Stimulated activated CD4-positive, alpha-beta T cell treated with anti-CD3 and anti-CD28 coated beads, Interleukin-15, amount 100 ng/mL, for 24 hours (primary cell): ENCODE measurements around the gene MAPRE3.
"Not testable (repeated sequence)": the region's sequence is repeated elsewhere in the genome, so short reads cannot be mapped to it uniquely, and the experiment has no call there.

Source experiments
- DNase-seq: peaks from one replicate; pipeline ENCODE4 v3.0.0-alpha.2; 2020

MAPRE3 gene

GRCh38 chr2:26970244-26970927 is at the start of gene MAPRE3:
MAPRE3 (plus strand) TSS chr2:26970637; CDS start chr2:27022219, 51,582 bp downstream.
- peak; percentile 87 for DNase-seq

- DNase-seq = no peak
Measured at GRCh38 chr2:26921323-26921722, 49.1 kb upstream of the MAPRE3 start.

- peak; percentile 64 for DNase-seq
Measured at GRCh38 chr2:26922405-26923188, 47.8 kb upstream of the MAPRE3 start.

- DNase-seq = not testable (repeated sequence)
Measured at GRCh38 chr2:26923189-26923466, 47.3 kb upstream of the MAPRE3 start.

GRCh38 chr2:26924731-26925099 is 45.7 kb upstream of the MAPRE3 start:
- DNase-seq = no peak

GRCh38 chr2:26925100-26925791 is 45.2 kb upstream of the MAPRE3 start:
- no peak for DNase-seq

- no peak for DNase-seq
Measured at GRCh38 chr2:26927221-26927620, 43.2 kb upstream of the MAPRE3 start.

GRCh38 chr2:26932974-26933373 is 37.5 kb upstream of the MAPRE3 start:
- DNase-seq = no peak

- no peak for DNase-seq
Measured at GRCh38 chr2:26933431-26934334, 36.8 kb upstream of the MAPRE3 start.

- no peak for DNase-seq
Measured at GRCh38 chr2:26934335-26934724, 36.1 kb upstream of the MAPRE3 start.

GRCh38 chr2:26934985-26935384 is 35.5 kb upstream of the MAPRE3 start:
- no peak for DNase-seq

GRCh38 chr2:26936855-26937254 is 33.6 kb upstream of the MAPRE3 start:
- DNase-seq = no peak

- DNase-seq = no peak
Measured at GRCh38 chr2:26938399-26939118, 31.9 kb upstream of the MAPRE3 start.

- no peak for DNase-seq
Measured at GRCh38 chr2:26940001-26940400, 30.4 kb upstream of the MAPRE3 start.

GRCh38 chr2:26941486-26941885 is 29.0 kb upstream of the MAPRE3 start:
- DNase-seq = no peak

- peak; percentile 75 for DNase-seq
Measured at GRCh38 chr2:26942543-26943295, 27.7 kb upstream of the MAPRE3 start.

- no peak for DNase-seq
Measured at GRCh38 chr2:26945991-26946750, 24.3 kb upstream of the MAPRE3 start.

GRCh38 chr2:26946841-26947784 is 23.3 kb upstream of the MAPRE3 start:
- no peak for DNase-seq

GRCh38 chr2:26948800-26949199 is 21.6 kb upstream of the MAPRE3 start:
- DNase-seq = no peak

GRCh38 chr2:26950246-26950645 is 20.2 kb upstream of the MAPRE3 start:
- no peak for DNase-seq
